Stimulated activated CD4-positive, alpha-beta T cell treated with anti-CD3 and anti-CD28 coated beads, Interleukin-1b, Interleukin-23, amount 100 ng/mL, for 1 hour (primary cell): Measurements from ENCODE around the gene SLC7A14.

Source experiments
- DNase-seq, 2 donors: peaks; one replicate each; pipeline ENCODE4 v3.0.0-alpha.2; 2020; ENCODE audit warnings: low read depth in 2 of 2

The SLC7A14 gene

DNA sequence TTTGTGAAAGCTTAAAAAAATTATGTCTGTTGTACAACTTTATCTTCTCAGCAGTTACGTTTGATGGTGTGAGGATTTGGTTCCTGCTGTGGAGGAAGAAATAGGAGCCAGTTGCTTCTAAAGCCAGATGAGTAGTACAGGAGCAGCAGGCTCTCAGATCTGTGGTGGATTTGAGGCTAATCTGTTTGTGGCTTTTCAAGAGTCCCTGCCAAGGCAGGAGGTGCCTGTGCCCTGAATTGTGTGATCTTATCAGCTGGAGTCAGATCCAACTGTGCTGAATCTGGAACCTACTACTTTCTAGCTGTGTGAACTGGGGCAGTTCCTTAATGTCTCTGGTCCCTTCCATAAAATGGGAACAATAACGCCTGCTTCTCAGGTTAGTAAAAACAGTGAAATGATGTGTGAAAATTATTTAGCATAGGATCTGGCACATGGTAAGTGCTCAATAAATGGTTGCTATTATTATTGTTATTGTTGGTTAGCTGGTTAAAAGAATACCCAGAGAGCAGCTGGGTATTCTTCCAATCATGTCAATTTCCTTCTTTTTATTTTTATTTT is 159.6 kb downstream of the SLC7A14 start:
- no peak for DNase-seq

DNA sequence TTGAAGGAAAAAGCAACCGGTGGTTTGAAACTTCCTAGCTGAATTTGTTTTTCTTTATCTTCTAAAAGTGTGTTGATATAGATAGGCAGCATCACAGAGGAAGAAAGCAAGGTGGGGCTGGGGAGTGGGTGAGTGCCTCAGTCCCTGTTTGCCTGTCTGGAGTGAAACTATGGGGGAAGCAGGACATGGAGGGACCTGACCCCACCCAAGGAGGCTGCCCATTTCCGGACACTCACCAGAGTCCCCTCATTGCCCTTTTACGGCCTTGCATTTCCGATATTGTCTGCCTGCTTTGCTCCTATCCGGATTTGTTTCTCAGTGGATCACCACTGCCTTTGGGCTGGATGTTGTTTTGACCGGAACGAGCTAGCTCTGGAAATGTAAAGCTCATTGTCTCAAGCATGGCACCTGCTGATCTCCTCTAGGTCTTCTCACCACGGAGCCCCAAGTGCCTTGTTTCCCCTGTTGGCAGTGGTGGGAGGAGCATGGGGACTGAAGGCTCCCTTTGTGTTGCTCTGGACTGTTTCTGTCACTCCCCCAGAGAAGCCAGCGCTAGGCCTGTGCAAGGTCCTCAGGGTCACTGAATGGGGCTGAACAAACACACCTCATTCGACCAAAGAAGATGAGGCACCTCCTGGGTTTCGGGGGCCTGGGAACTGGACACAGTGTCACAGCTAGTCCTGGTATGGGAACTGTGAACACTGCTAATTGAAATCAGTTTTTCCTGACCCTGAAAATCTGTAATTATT is 160.2 kb downstream of the SLC7A14 start:
- DNase-seq = no peak

DNA sequence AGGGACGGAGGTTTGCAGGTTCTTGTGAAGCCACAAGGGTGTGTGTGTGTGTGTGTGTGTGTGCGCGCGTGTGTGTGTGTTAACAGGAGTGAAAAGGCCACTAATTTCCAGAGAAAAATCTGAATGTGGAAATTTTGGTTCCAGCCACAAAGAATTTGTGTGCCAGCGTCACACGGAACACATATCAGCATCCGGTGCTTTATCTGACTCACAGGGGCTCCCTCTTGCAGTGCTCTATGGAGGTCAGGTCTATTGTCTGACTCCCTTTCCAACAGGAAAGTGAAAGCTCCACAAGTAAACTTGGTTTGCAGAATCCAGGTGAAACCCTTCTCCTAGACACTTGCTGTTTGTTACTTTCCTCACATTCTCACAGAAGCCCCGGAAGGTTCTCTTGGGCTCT is 161.0 kb downstream of the SLC7A14 start:
- DNase-seq = no peak

DNA sequence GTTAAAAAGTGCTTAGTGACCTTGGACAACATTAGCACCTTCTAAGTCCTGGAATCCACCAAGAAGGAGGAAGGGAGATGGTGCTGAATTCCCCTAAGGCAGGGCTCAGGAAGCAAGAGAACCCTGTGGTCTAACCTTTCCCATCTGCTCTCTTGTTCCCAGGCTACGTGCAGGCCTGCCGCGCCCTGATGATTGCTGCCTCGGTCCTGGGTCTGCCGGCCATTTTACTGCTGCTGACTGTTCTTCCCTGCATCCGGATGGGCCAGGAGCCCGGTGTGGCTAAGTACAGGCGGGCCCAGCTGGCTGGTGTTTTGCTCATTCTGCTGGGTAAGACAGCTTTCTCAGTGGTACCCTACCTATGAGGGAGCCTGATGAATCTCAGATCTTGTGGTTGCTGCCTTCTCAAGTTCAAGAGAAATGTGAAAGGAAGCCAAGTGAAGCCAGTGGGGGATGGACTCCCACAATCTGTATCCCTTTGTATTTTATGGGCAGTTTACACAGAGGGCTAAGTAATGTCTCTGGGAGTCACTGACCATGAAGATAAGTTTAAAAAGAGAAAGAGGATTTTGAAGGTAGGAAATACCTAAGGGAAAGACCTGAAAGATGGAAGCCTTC is 162.8 kb downstream of the SLC7A14 start:
- DNase-seq = no peak

DNA sequence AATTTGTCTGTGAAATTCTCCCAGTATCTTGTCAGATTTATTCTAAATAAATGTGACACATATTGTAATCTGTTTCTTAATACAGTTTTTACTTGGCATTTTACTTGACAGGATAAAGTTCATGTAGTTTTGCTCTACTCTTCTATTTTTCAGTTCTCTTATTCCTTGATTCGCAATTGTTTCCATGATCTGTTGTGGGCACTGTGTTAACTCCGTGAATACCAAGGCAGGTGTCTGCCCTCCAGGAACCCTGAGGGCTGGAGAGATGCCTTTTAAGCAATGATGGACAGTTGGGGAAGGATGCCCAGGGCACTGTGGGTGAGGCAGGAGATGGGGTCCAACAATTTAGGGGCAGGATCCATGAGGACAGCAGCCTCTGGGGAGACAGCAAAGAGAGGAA is 164.1 kb downstream of the SLC7A14 start:
- DNase-seq = no peak

DNA sequence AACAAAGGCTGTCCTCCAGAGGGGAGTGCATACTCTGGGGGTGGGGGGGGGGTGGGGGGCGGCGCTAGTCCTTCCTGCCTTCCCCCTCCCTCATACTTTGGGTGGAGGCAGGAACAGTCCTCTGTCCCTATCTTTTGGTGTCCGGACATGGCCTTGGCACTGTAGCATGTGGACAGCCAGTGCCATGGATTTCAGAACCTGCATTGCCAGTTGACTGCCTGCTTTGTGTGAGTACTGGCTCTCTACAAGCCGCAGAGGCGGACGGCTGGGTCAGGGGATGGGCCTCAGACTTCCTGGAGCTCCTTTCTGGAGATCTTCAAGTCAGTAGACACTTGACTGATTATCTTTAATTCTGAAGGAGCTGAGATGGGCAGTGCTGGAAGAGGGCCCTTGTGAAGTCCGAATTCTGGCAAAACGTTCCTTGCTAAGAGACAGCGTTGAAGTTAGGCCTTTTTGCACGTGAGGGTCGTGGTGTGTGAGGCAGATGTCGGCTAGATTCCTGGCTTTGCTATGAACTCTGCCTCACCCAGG is 164.7 kb downstream of the SLC7A14 start:
- no peak for DNase-seq

DNA sequence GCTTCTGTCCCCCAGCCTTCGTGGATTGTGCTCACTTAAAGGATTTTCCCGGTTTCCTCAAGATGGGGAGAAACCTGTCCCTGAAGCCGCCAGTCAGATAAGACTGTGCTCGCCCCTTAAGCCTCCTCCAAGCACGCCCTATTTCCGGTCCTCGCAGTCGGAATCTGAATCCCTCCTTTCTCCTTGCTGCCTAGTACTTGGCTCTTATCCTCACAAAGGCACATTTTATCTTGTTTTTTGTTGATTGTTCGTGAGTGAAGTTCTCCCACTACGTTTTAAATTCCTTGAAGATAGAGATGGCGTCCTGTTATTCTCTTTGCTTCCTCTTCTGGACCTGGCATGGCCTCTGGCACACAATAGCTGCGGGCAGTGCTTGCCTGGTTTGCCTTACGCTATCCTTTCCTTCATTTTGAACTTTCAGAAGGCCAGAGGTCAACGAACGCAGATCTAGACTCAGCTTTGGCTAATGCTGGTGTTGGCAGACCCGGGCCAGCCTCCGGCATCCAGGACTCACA is 165.5 kb downstream of the SLC7A14 start:
- DNase-seq = no peak

DNA sequence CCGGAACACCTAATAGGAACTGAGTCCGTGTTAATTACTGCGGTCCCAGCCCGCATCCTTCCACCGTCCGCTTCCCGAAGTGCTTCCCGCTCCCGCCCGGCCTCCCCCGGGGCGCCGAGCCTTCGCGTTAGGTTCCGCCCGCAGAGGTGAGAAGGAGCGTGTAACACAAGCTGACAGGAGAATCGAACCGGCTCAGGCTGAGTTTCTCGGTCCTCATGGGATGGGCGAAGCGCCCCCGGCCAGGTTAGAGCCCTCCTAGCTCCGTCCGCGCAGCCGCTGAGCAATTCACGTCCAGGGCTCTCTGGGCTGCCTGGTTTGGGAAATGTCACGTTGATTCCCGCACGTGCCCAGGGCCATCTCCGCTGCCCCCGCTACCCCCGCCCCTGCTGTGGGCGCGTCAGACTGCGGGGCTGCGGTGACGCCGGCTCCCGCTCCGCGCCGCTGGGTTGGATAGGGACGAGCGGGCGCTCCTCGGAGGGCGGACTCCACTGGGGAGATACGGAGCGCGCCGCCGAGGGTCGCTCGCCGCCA is 166.3 kb downstream of the SLC7A14 start:
- DNase-seq = no peak

DNA sequence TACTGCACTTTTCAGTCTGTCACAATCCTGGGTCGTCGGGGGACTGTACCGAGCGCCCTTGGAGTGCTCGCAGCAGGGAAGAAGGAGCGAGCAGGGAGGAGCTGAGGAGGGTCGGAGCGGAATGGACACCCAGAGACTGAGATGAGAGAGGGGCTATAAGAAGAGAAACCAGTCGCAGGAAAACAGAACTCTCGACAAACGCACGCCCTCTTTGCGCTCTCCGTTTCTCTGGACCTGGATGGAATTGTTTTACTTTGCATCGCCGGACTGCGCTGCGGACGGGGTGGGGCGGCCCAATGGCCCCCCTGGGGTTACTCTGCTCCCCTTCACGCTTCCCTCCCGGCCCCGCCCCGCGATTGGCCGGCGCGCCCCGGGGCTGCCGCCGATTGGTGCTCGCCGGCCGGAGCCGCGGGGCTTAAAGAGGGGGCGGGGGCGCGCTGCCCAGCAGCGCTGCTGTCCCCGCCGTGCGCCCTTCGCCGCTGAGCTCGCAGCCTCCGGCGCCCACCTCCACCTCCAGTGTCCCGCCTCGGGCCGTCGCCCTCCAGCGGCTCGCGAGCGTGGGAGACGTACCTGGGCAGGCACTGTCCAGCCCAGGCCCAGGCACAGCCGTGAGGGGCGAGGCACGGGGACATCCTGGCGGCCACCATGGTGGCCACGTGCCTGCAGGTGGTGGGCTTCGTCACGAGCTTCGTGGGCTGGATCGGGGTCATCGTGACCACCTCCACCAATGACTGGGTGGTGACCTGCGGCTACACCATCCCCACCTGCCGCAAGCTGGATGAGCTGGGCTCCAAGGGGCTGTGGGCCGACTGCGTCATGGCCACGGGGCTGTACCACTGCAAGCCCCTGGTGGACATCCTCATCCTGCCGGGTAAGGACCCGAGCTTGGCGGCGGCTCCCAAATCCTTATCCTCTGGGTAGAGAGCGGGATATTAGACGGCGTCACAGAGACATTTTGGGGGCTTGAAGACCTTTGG is 167.2 kb downstream of the SLC7A14 start, which contains the start of gene CLDN11:
TSS of gene CLDN11 (plus strand) at position 447 of the 977 bp plus-strand sequence. CDS start at position 646, 199 bp downstream.
- no peak for DNase-seq

DNA sequence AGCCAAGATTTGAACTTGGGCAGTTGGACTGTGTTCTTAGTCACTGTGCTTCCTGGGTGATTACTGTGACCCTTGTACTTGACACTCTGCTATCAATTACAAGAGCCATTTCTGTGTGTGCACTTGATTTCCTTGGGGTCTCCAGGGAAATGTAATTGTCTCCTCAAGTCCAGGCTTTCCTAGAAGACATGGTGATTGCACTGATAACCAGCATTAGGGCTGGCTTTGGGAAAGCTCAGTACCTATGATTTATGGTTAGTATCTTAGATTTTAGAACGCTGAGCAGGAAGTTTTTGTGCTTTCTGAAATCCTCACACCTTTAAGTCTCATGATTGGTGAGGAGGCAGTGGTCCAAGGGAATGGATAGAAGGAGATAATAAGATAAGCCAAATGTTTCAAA is 168.8 kb downstream of the SLC7A14 start:
- DNase-seq = no peak

DNA sequence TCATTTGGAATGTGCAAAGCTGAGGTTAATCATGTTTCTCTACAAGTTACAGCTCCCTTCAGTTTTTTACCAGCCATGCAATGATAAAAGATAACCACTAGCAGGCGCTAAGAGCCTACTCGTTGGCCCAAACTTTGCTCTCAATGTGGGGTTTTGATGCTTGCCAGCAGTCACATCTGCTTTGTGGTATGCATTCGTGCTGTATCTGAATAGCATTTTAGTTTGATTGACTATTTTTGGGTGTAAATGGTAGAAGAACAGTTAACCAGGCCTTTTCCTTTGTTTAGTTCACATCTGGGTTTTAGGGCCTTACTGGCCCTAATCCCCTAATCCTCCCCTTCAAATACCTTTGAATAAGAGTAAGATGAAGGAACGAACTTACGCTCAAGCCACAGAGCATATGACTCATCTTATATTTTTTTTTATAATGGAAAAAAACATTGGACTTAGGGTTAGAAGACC is 171.6 kb downstream of the SLC7A14 start:
- no peak for DNase-seq

DNA sequence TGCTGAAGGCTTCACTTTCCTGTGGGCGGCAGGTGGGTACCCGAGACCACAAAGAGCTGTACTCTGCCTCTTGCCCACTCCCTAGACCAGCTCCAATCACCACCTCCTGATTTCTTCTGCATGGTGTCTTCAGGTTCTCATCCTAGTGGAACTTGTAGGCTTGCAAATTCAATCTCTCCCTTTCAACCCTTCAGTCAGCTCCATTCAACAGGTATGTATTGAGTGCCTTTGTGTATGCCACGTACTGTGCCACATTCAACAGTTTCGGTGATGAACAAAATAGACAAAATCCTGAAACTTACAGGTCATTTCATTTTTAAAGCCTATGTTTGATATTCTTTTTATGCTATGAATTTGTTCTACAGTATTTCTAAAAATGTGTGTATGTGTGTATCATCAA is 172.6 kb downstream of the SLC7A14 start:
- no peak for DNase-seq

DNA sequence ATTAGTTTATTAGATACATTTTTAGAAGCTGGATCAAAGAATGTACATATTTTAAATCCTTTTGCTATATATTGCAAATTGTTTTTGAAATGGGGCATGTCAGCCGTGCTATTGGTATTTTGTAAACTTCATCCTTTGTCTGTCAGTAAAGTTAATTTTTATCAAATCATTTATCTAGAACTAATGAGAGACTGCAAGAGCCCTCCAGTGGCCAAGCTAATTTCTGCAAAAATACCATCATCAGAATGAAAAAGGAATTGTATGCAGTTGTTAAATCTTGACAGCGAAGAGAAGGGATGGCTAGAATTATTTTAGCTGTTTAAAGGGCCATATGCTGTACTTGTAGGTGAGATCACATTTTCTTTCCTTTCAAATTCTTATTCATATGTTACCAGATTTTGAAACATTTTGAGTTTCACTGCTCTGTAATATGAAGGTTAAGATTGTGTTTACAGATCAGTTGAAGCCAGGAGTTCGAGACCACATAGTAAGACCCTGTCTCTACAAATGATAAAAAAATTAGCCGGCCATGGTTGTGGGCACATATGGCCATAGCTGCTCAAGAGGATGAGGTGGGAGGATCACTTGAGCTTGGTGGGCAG is 175.3 kb downstream of the SLC7A14 start:
- DNase-seq = no peak
